Peyer's patch (tissue), 4 donors: ENCODE results near the gene NDST4.

Source experiments
- POLR2A ChIP-seq, 2 donors: fragments of 450-650 bp; IDR thresholded peaks; one replicate each; pipeline ENCODE4 v1.5.1; 2017; ENCODE audit warnings: antibody characterized with exemption in 2 of 2, mild to moderate bottlenecking in 2 of 2, moderate library complexity in 2 of 2
- TF ChIP-seq, protein P1 (sequence below), 6 experiments: fragments of 450-650 bp in 4 of 6; fragments of 200-600 bp in 2 of 6; sonication (generic) in 1 of 6; IDR thresholded peaks; one replicate each; pipeline ENCODE4 v1.5.1; 2017 to 2019; ENCODE audit warnings: antibody characterized with exemption in 6 of 6, mild to moderate bottlenecking in 3 of 6, moderate library complexity in 1 of 6

DNA sequence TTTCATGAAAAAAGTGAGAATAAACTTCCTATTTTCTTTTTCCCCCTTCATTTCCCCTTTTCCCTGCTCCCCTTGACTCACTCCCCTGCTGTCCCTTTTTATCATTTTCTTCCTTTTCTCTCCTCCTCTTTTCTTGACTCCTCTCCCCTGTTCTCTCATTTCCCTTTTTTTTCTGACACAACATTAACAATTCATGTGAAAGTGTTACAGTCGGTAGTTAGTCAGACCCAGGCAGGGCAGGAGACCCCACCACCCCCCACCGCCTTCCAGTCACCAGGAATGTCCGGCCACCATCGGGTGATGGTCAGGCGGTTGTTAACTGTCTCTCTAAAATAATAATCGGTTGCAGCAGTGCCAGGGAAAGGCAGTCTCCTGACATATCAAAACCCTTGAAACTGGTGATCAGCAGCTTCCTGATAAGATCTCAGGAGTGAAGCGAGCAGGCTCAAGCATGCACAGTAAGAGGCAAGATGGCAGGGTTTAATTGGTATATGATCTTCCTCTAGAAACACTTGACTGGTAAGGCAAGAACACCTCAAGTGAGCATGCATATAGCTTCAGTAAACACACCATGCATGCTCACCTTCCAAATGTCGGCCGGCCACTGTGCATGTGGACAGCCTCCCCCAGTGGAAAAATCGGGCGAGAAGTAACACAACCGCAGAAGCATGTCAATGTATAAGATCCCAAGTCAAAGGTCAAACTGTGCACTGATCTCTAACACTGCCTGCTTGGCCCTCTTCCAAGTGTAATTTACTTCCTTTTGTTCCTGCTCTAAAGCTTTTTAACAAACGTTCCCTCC lies 191.4 kb downstream of the NDST4 start:
- TF ChIP-seq, protein P1, sequence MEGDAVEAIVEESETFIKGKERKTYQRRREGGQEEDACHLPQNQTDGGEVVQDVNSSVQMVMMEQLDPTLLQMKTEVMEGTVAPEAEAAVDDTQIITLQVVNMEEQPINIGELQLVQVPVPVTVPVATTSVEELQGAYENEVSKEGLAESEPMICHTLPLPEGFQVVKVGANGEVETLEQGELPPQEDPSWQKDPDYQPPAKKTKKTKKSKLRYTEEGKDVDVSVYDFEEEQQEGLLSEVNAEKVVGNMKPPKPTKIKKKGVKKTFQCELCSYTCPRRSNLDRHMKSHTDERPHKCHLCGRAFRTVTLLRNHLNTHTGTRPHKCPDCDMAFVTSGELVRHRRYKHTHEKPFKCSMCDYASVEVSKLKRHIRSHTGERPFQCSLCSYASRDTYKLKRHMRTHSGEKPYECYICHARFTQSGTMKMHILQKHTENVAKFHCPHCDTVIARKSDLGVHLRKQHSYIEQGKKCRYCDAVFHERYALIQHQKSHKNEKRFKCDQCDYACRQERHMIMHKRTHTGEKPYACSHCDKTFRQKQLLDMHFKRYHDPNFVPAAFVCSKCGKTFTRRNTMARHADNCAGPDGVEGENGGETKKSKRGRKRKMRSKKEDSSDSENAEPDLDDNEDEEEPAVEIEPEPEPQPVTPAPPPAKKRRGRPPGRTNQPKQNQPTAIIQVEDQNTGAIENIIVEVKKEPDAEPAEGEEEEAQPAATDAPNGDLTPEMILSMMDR (IDR thresholded peaks at IDR 0.05): peak in 1 of 6 experiments; percentile 3
- no peak for TF ChIP-seq POLR2A (IDR thresholded peaks at IDR 0.05)
